Prostate gland (tissue), 2 donors: ENCODE results near the gene MYO5A. TPM values are rescaled to one million over a fixed set of nuclear protein-coding genes. Genes with fewer than 3 reads are reported as not detected.
"Not testable (repeated sequence)": the region's sequence is repeated elsewhere in the genome, so short reads cannot be mapped to it uniquely, and the experiment has no call there.

Experiments
- DNase-seq: peaks from one replicate; pipeline ENCODE4 v3.0.0-alpha.2; 2019; ENCODE audit warnings: low spot score
- H3K27ac ChIP-seq, 2 donors: fragments of 200-600 bp; sonication (generic); 2 replicates each; pipeline ENCODE4 v1.5.1; 2017 to 2019
- H3K27me3 ChIP-seq: fragments of 200-600 bp; sonication (generic); replicated peaks from 2 replicates; pipeline ENCODE4 v1.5.1; 2019; ENCODE audit not compliant: insufficient read depth
- H3K36me3 ChIP-seq, 2 donors: fragments of 200-600 bp; sonication (generic); 1 replicate in 1 of 2; 2 replicates in 1 of 2; pipeline versions ENCODE4 v1.5.1 to v1.8.1; 2017 to 2019
- H3K4me1 ChIP-seq: fragments of 200-600 bp; sonication (generic); replicated peaks from 2 replicates; pipeline ENCODE4 v1.5.1; 2019
- H3K4me3 ChIP-seq, 2 donors: fragments of 200-600 bp; sonication (generic); 2 replicates each; pipeline ENCODE4 v1.5.1; 2017 to 2019
- H3K9me3 ChIP-seq: fragments of 200-600 bp; sonication (generic); 2 replicates; pipeline ENCODE4 v1.5.1; 2017
- CTCF ChIP-seq, 4 experiments: fragments of 200-600 bp in 2 of 4; fragments of 450-650 bp in 2 of 4; sonication (generic) in 2 of 4; IDR thresholded peaks; 1 replicate in 3 of 4; 2 replicates in 1 of 4; pipeline ENCODE4 v1.5.1; 2016 to 2019; ENCODE audit warnings: antibody characterized with exemption in 4 of 4, mild to moderate bottlenecking in 2 of 4, moderate library complexity in 2 of 4
- POLR2A ChIP-seq: fragments of 450-650 bp; IDR thresholded peaks from one replicate; pipeline ENCODE4 v1.6.1; 2016; ENCODE audit warnings: antibody characterized with exemption, mild to moderate bottlenecking
- POLR2AphosphoS5 ChIP-seq: sonication (generic); formaldehyde crosslinking; IDR thresholded peaks from one replicate; pipeline ENCODE4 v1.6.1; 2017; ENCODE audit warnings: antibody characterized with exemption
- WGBS: methylation state at CpG from one replicate; pipeline ENCODE4 v1.1.5; 2018; 5-methylcytosine and 5-hydroxymethylcytosine counted together
- intact Hi-C: fragments of 100-400 bp; cut with DNase I; formaldehyde crosslinking; loops from one replicate; pipeline ENCODE4 v1.14.2; 2022
- total RNA-seq, 2 donors: library from RNA; depleted of rRNA; stranded (reverse); fragments of >200 nt; gene quantifications; one replicate each; pipeline ENCODE4 v1.1.0, GENCODE V29; 2016

The MYO5A gene
- total RNA-seq, 2 donors from 2014 or later, result 24.9 to 41.9 TPM

GRCh38 chr15:52496175-52496574 is 32.5 kb downstream of the MYO5A start:
- peaks cover 4% of the 10 kb centered on the region for H3K4me1 ChIP-seq
- DNase-seq, result no peak
- H3K27me3 ChIP-seq, result no peaks in the 10 kb centered on the region
- WGBS, result 67% methylated on average over 4 of the region's 4 CpGs
- intact Hi-C loops, result no loop called here
- no peak overlapping the region for H3K4me3 ChIP-seq
- H3K27ac ChIP-seq, result no peak overlapping the region
- no peaks in the 10 kb centered on the region for H3K9me3 ChIP-seq
- no peaks in the 10 kb centered on the region for H3K36me3 ChIP-seq
- TF ChIP-seq CTCF (IDR thresholded peaks at IDR 0.05) (no peak), POLR2AphosphoS5 (no peak), POLR2A (no peak)

GRCh38 chr15:52495125-52495524 is 33.6 kb downstream of the MYO5A start:
- no peak overlapping the region for H3K4me3 ChIP-seq
- H3K9me3 ChIP-seq, result no peaks in the 10 kb centered on the region
- H3K4me1 ChIP-seq, result peaks cover 4% of the 10 kb centered on the region
- H3K36me3 ChIP-seq, result no peaks in the 10 kb centered on the region
- no peak for TF ChIP-seq POLR2A
- no peak for TF ChIP-seq CTCF (IDR thresholded peaks at IDR 0.05)
- TF ChIP-seq POLR2AphosphoS5, result no peak
- DNase-seq, result no peak
- H3K27me3 ChIP-seq, result no peaks in the 10 kb centered on the region
- intact Hi-C loops, result no loop called here
- no peak overlapping the region for H3K27ac ChIP-seq

GRCh38 chr15:52493968-52494367 is 34.7 kb downstream of the MYO5A start:
- H3K27ac ChIP-seq, result no peak overlapping the region
- 93% methylated on average over 3 of the region's 3 CpGs for WGBS
- intact Hi-C loops, result no loop called here
- no peak overlapping the region for H3K4me3 ChIP-seq
- H3K4me1 ChIP-seq, result peaks cover 4% of the 10 kb centered on the region
- TF ChIP-seq POLR2AphosphoS5, result no peak
- TF ChIP-seq POLR2A, result no peak
- TF ChIP-seq CTCF (IDR thresholded peaks at IDR 0.05), result no peak
- DNase-seq, result no peak
- H3K9me3 ChIP-seq, result no peaks in the 10 kb centered on the region
- no peaks in the 10 kb centered on the region for H3K36me3 ChIP-seq
- H3K27me3 ChIP-seq, result no peaks in the 10 kb centered on the region

GRCh38 chr15:52492132-52492531 is 36.5 kb downstream of the MYO5A start:
- Histone ChIP-seq H3K9me3 (no peaks in the 10 kb centered on the region), H3K36me3 (no peaks in the 10 kb centered on the region), H3K4me1 (peaks cover 4% of the 10 kb centered on the region), H3K27me3 (no peaks in the 10 kb centered on the region), H3K27ac (no peak overlapping the region), H3K4me3 (no peak overlapping the region)
- no peak for DNase-seq
- TF ChIP-seq POLR2AphosphoS5, result no peak
- TF ChIP-seq POLR2A, result no peak
- no peak for TF ChIP-seq CTCF (IDR thresholded peaks at IDR 0.05)
- WGBS, result 66% methylated on average over 4 of the region's 4 CpGs
- intact Hi-C loops, result no loop called here

- no peak overlapping the region for H3K4me3 ChIP-seq
- no peak for DNase-seq
- H3K4me1 ChIP-seq, result peaks cover 4% of the 10 kb centered on the region
- no peak for TF ChIP-seq POLR2A
- TF ChIP-seq POLR2AphosphoS5, result no peak
- TF ChIP-seq CTCF (IDR thresholded peaks at IDR 0.05), result no peak
- H3K36me3 ChIP-seq, result no peaks in the 10 kb centered on the region
- intact Hi-C loops, result no loop called here
- no peak overlapping the region for H3K27ac ChIP-seq
- H3K9me3 ChIP-seq, result no peaks in the 10 kb centered on the region
- whole genome bisulfite sequencing, result 35% methylated on average over 4 of the region's 4 CpGs
- no peaks in the 10 kb centered on the region for H3K27me3 ChIP-seq
These were observed 37.2 kb downstream of the MYO5A start for GRCh38 chr15:52491472-52491871.

- whole genome bisulfite sequencing, result 91% methylated on average over 4 of the region's 4 CpGs
- intact Hi-C loops, H3K27me3 ChIP-seq, H3K4me3 ChIP-seq, DNase-seq, H3K36me3 ChIP-seq, H3K4me1 ChIP-seq, H3K9me3 ChIP-seq, H3K27ac ChIP-seq: not testable (repeated sequence)
These were observed 39.2 kb downstream of the MYO5A start for GRCh38 chr15:52489430-52489829.
